Activated CD4-positive, alpha-beta T cell treated with anti-CD3 and anti-CD28 coated beads for 1 hour (primary cell): ENCODE measurements around the gene CNTNAP2.
"Not testable (repeated sequence)": the region's sequence is repeated elsewhere in the genome, so short reads cannot be mapped to it uniquely, and the experiment has no call there.

ENCODE experiments used
- DNase-seq: peaks from one replicate; pipeline ENCODE4 v3.0.0-alpha.2; 2020

Gene CNTNAP2

DNA sequence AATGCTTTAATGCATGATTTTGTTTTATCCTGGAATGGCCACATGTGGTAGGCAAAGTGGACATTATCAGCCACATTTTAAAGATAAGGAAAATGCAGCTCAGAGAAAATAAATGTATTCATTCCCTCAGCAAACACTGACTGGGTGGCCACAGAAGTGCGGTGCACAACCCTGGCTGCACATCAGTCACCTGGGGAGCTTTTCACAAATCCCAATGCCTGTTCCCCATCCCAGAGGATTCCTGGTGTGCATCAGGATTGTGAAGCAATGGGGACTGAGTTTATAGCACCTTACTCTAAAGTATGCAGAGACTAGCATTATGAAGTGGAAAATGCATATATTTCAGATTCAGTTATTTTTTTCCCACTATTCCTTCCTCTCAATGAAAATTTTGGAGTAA lies 2280.5 kb downstream of the CNTNAP2 start:
- DNase-seq = no peak

GRCh38 chr7:148397551-148397950 lies 2280.9 kb downstream of the CNTNAP2 start:
- no peak for DNase-seq

GRCh38 chr7:148397985-148398384 lies 2281.4 kb downstream of the CNTNAP2 start:
- DNase-seq = no peak

GRCh38 chr7:148398844-148399365 lies 2282.3 kb downstream of the CNTNAP2 start:
- DNase-seq = no peak

DNA sequence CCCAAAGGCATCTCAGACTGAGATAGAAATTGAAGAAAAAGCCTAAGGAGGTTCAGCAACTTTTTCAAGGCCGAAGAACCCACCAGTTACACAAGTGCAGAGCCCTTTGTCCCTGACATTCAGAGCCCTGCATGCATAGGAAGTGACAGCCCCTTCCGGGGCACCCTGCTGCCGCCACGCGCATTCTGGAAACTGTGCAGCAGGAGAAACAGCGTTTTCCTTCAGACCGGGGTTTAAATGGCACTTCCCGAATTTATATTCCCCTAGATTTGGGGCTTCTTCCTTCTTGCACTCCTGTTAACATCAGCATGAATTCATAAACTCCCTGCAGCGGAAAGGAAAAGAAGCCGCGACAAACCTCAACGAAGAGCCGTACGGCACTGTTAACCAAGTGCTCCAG lies 2283.5 kb downstream of the CNTNAP2 start:
- no peak for DNase-seq

DNA sequence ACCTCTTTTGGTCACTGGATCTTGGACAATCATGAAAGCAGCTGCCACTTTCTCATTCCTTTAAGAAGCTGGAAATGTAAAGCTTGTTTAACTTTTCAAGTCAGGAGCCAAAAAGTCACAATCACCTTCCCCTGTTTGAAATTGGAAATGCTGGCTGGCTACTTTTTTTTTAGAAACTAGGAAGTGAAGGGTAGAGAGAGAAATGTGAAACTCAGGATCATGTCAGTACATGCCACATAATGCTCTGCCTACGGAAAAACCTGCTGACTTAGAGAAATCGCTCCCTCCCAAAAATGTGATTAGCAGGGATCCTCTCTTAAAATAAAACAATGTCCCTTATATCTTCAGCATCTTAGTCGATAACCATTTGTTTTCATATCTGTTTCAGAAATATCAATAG lies 2285.6 kb downstream of the CNTNAP2 start:
- DNase-seq = no peak

DNA sequence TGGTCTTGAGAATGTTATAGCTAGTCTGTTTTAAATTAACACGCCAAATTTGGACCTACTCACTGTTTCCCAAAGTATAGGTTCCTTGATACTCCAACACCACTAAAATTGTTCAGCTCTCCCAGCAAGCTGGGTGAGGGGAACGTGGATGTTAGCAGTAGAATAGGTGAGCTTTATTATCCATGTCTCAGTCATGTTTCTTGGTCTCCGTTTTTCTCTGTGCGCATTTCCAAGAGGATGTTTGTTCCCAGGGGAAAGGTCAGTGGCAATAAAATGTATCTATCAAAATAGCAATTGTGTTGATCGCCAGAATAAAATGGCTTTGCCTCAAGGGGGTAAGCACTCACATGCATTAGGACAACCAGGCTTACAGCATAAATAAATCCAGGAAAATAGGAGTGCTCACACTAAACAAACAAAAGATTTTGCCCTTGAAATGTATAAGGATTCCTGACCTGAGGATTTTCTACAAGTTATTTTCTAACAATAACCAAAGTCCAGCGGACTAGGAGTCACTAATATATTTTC lies 2286.9 kb downstream of the CNTNAP2 start:
- DNase-seq = no peak

DNA sequence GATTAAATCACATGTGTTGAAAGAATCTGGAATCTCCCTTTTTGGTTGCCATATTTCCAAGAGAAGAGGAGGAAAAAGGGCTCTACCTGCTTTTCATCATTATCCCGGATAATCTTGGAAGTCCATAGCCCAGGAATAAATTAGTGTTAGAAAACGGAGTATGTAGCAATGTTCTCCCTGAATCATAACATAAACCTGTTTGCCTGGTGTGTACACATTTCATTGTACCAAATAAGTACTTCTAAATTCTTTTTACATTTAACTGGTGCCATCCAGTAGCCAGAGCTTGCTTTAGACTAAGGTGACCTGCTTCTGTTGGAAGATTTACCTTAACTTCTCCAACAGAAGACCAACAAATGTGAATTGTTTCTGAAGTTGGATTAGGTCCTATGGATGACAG lies 2291.7 kb downstream of the CNTNAP2 start:
- no peak for DNase-seq

GRCh38 chr7:148410905-148411304 lies 2294.3 kb downstream of the CNTNAP2 start:
- no peak for DNase-seq

DNA sequence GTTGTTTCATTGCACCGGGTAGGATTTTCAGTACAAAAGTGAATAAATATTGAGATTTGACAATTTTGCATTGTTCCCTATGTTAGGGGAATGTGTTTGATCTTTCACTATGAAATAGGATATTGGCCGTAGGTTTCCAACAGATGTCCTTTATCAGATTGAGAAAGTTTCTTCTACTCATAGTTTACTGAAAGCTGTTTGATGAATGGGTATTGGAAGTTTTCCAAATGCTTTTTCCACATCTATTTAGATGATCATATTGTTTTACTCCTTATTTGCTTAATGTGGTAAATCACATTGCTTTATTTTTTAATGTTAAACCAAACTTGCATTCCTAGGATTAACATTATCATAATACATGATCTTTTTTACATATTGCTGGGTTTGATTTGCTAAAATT lies 2296.1 kb downstream of the CNTNAP2 start:
- DNase-seq = no peak

GRCh38 chr7:148419856-148420832 lies 2303.5 kb downstream of the CNTNAP2 start:
- no peak for DNase-seq

GRCh38 chr7:148422030-148422429 lies 2305.4 kb downstream of the CNTNAP2 start:
- no peak for DNase-seq

DNA sequence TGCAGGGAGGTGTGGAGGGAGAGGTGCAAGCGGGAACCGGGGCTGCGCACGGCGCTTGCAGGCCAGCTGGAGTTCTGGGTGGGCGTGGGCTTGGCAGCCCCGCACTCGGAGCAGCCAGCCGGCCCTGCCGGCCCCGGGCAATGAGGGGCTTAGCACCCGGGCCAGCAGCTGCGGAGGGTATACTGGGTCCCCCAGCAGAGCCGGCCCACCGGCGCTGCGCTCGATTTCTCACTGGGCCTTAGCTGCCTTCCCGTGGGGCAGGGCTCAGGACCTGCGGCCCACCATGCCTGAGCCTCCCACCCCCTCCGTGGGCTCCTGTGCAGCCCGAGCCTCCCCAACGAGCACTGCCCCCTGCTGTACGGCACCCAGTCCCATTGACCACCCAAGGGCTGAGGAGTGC lies 2309.8 kb downstream of the CNTNAP2 start:
- not testable (repeated sequence) for DNase-seq

GRCh38 chr7:148430690-148431089 lies 2314.1 kb downstream of the CNTNAP2 start:
- not testable (repeated sequence) for DNase-seq

DNA sequence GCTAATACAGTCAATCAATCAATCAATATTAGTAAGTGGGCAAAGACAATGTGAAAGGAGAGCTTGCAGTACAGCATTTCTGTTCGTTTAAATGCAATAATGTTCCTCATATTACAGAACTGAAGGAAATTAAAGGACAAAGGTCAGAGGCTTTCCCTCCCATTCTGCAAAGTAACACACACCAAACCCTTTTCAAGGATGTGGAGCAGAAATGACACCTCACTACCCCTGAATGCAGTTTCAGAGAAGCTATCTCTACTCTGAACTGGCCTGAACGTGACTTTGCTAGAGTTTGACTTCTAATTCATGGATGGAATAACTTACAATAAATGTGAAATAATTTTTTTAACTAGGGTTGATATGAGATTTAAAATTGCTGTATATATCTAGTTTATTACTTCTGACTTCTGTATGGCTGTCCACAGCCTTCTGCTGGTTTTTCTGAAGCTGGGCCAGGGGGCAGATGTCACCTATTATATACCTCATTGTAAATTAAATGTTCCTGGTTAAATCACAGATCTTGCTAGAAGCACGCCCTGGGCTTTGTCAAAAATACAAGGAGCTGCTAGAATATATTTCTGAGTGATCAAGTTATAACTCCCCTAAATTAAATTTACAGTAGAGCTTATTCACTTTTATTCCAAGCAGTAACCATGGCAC lies 2317.1 kb downstream of the CNTNAP2 start:
- no peak for DNase-seq

GRCh38 chr7:148434181-148434757 lies 2317.7 kb downstream of the CNTNAP2 start:
- DNase-seq = no peak

DNA sequence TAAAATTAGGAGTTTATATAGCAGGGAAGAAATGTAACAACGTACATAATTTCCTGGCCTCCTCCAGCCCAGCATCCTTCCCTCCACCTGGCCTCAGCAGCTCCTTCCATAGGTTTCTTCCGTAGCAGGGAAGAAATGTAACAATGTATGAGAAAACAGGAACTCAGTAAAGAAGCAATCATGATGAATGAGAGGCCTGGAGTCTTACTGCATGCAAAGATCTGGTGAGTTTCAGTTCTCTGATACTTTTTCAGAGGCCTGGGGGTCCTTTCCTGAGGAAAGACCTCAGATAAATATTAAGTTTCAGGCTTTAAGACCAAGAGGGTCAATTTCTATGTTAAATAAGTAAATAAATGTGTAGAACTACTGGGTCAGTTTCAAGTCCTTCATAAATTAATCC lies 2318.3 kb downstream of the CNTNAP2 start:
- DNase-seq = no peak

GRCh38 chr7:148435715-148436114 lies 2319.1 kb downstream of the CNTNAP2 start:
- DNase-seq = no peak

- DNase-seq = no peak
These were observed 2319.5 kb downstream of the CNTNAP2 start for GRCh38 chr7:148436135-148436534.

DNA sequence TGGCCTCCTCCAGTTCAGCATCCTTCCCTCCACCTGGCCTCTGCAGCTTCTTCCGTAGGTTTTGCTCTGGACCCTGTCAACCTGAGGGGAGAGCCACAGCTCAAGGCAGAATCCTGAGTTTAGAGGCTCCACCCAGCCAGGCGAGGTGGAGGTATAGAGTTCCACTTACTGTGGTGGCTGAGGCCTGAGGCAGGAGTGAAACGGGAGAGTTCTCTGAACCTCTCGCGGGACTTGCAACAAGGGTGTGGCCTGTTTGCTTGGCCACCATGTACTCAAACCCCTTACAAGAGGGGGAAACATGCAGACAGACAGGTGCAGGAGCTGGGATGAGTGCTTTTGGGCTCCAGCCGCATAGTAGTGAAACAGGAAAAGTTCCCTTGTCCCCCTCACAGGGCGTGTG lies 2320.0 kb downstream of the CNTNAP2 start:
- DNase-seq = no peak

DNA sequence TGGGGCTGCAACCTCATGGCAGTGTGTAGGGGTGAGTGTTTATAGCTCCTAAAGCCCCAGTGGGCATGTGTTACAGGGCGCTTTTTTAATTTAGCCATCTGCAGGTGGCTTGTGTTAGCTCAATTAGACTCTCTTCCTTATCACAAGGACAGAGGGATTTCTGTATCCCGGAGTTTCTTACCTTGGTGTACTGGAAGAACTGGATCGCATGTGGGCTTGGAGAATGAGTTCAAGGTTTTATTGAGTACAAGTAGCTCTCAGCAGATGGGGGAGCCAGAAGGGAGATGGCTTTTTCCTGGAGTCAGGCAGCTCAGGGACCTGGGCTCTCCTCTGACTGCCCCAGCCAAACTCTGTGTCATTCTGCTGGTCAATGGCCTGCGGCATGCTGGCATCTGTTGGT lies 2320.4 kb downstream of the CNTNAP2 start:
- DNase-seq = no peak

- no peak for DNase-seq
These were observed 2325.6 kb downstream of the CNTNAP2 start for GRCh38 chr7:148442141-148442655.

DNA sequence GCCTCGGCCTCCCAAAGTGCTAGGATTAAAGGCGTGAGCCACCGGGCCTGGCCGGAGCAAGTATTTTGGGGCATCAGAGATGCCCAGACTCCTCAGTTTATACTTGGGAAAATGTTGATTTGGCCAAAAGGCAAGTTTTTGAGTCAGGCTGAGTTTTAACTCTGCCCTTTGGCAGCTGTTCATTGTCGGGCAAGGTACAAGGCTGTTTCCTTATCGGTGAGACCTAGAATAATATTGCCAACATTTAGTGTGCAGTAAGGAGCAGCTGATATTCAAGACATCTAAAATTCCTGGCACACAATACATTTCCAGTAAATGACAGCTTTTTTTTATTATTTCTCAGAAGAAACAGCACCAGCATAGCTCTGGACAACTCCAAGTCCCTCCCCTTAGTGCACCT lies 2326.3 kb downstream of the CNTNAP2 start:
- no peak for DNase-seq
